Tibial nerve (tissue), 4 donors: ENCODE data around the gene TMEM212. TPM values are rescaled to one million over a fixed set of nuclear protein-coding genes. Genes with fewer than 3 reads are reported as not detected.

Experiments
- DNase-seq, 2 donors: peaks; one replicate each; pipeline ENCODE4 v3.0.0-alpha.2; 2019; ENCODE audit warnings: low spot score in 2 of 2
- H3K27ac ChIP-seq, 4 donors: fragments of 200-600 bp; sonication (generic) in 3 of 4; one replicate each; pipeline ENCODE4 v1.5.1; 2017 to 2019; ENCODE audit warnings: mild to moderate bottlenecking in 1 of 4
- H3K27me3 ChIP-seq, 2 donors: fragments of 200-600 bp; sonication (generic) in 1 of 2; one replicate each; pipeline versions ENCODE4 v1.5.1 to v1.6.0; 2017 to 2019
- H3K36me3 ChIP-seq, 3 donors: fragments of 200-600 bp; sonication (generic); one replicate each; pipeline ENCODE4 v1.5.1; 2018 to 2019
- H3K4me1 ChIP-seq, 4 donors: fragments of 200-600 bp; sonication (generic) in 3 of 4; one replicate each; pipeline ENCODE4 v1.5.1; 2017 to 2019
- H3K4me3 ChIP-seq, 4 donors: fragments of 200-600 bp; sonication (generic) in 3 of 4; one replicate each; pipeline ENCODE4 v1.5.1; 2017 to 2019; ENCODE audit warnings: mild to moderate bottlenecking in 1 of 4, moderate library complexity in 1 of 4
- H3K9me3 ChIP-seq, 4 donors: fragments of 200-600 bp; sonication (generic) in 3 of 4; one replicate each; pipeline ENCODE4 v1.5.1; 2017 to 2019
- CTCF ChIP-seq, 5 experiments: fragments of 200-600 bp in 3 of 5; fragments of 450-650 bp in 2 of 5; sonication (generic) in 3 of 5; IDR thresholded peaks; one replicate each; pipeline ENCODE4 v1.5.1; 2016 to 2019; ENCODE audit warnings: antibody characterized with exemption in 5 of 5, mild to moderate bottlenecking in 3 of 5, moderate library complexity in 2 of 5
- EP300 ChIP-seq, 2 donors: sonication (generic); formaldehyde crosslinking; IDR thresholded peaks; one replicate each; pipeline ENCODE4 v1.6.1; 2017; ENCODE audit warnings: antibody characterized with exemption in 2 of 2, mild to moderate bottlenecking in 1 of 2
- POLR2A ChIP-seq, 2 donors: fragments of 450-650 bp; IDR thresholded peaks; one replicate each; pipeline ENCODE4 v1.6.1; 2017; ENCODE audit warnings: antibody characterized with exemption in 2 of 2, mild to moderate bottlenecking in 2 of 2, moderate library complexity in 2 of 2
- WGBS, 2 donors: methylation state at CpG; one replicate each; pipeline ENCODE4 v1.1.5; 2018; 5-methylcytosine and 5-hydroxymethylcytosine counted together
- total RNA-seq, 4 donors: library from RNA; depleted of rRNA; stranded (reverse); fragments of >200 nt; gene quantifications; one replicate each; pipeline ENCODE4 v1.1.0, GENCODE V29; 2016

TMEM212 gene
- total RNA-seq, 4 donors from 2014 or later = not detected

- no peaks in the 10 kb centered on the region for H3K36me3 ChIP-seq
- TF ChIP-seq POLR2A (IDR thresholded peaks at IDR 0.05) = no peak
- H3K27ac ChIP-seq = no peak overlapping the region
- DNase-seq = no peak
- WGBS, 2 donors = 89 to 90% methylated on average over 4 of the region's 4 CpGs
- no peaks in the 10 kb centered on the region for H3K9me3 ChIP-seq
- H3K27me3 ChIP-seq = no peaks in the 10 kb centered on the region
- H3K4me3 ChIP-seq = no peak overlapping the region
- H3K4me1 ChIP-seq = peaks cover 0 to 12% (median 0%) of the 10 kb centered on the region in 4 donors
These were observed 25.9 kb upstream of the TMEM212 start for GRCh38 chr3:171817074-171817800.

- 95 to 97% methylated on average over 3 of the region's 3 CpGs for WGBS, 2 donors
- Histone ChIP-seq H3K27me3 (no peaks in the 10 kb centered on the region), H3K9me3 (no peaks in the 10 kb centered on the region), H3K36me3 (no peaks in the 10 kb centered on the region), H3K4me3 (no peak overlapping the region), H3K27ac (no peak overlapping the region), H3K4me1 (peaks cover 0 to 19% (median 0%) of the 10 kb centered on the region in 4 donors)
- no peak for DNase-seq
- TF ChIP-seq POLR2A (IDR thresholded peaks at IDR 0.05) (no peak), EP300 (IDR thresholded peaks at IDR 0.05) (no peak), CTCF (IDR thresholded peaks at IDR 0.05) (no peak)
These were observed 22.1 kb upstream of the TMEM212 start for GRCh38 chr3:171821044-171821443.

- Histone ChIP-seq H3K27me3 (no peaks in the 10 kb centered on the region), H3K4me3 (no peak overlapping the region), H3K9me3 (no peaks in the 10 kb centered on the region), H3K36me3 (no peaks in the 10 kb centered on the region), H3K4me1 (peaks cover 0 to 14% (median 0%) of the 10 kb centered on the region in 4 donors), H3K27ac (no peak overlapping the region)
- WGBS, 2 donors = 78 to 96% methylated on average over 2 of the region's 2 CpGs
- TF ChIP-seq CTCF (IDR thresholded peaks at IDR 0.05) (no peak), POLR2A (IDR thresholded peaks at IDR 0.05) (no peak), EP300 (IDR thresholded peaks at IDR 0.05) (no peak)
- DNase-seq = no peak
These were observed 21.3 kb upstream of the TMEM212 start for GRCh38 chr3:171821778-171822358.

- H3K9me3 ChIP-seq = no peaks in the 10 kb centered on the region
- 70 to 78% methylated on average over 4 of the region's 4 CpGs for WGBS, 2 donors
- H3K4me1 ChIP-seq = peaks cover 0 to 13% (median 0%) of the 10 kb centered on the region in 4 donors
- H3K36me3 ChIP-seq = no peaks in the 10 kb centered on the region
- H3K27me3 ChIP-seq = no peaks in the 10 kb centered on the region
- no peak for DNase-seq
- no peak overlapping the region for H3K27ac ChIP-seq
- no peak overlapping the region for H3K4me3 ChIP-seq
- no peak for TF ChIP-seq EP300 (IDR thresholded peaks at IDR 0.05)
- no peak for TF ChIP-seq POLR2A (IDR thresholded peaks at IDR 0.05)
- TF ChIP-seq CTCF (IDR thresholded peaks at IDR 0.05) = no peak
These were observed 20.6 kb upstream of the TMEM212 start for GRCh38 chr3:171822431-171823106.

GRCh38 chr3:171824116-171824515 is 19.0 kb upstream of the TMEM212 start:
- DNase-seq = no peak
- no peaks in the 10 kb centered on the region for H3K27me3 ChIP-seq
- no peak overlapping the region for H3K4me3 ChIP-seq
- TF ChIP-seq CTCF (IDR thresholded peaks at IDR 0.05) (no peak), EP300 (IDR thresholded peaks at IDR 0.05) (no peak), POLR2A (IDR thresholded peaks at IDR 0.05) (no peak)
- no peaks in the 10 kb centered on the region for H3K36me3 ChIP-seq
- H3K9me3 ChIP-seq = no peaks in the 10 kb centered on the region
- H3K4me1 ChIP-seq = peaks cover 0 to 27% (median 0%) of the 10 kb centered on the region in 4 donors
- peak overlapping the region in 1 of 4 donors; percentile 60 for H3K27ac ChIP-seq
- 80 to 81% methylated on average over 6 of the region's 6 CpGs for WGBS, 2 donors
